T-helper 1 cell (primary cell): ENCODE results near the gene PCDHB7.
"Not testable (repeated sequence)": the region's sequence is repeated elsewhere in the genome, so short reads cannot be mapped to it uniquely, and the experiment has no call there.

Experiments used
- DNase-seq, 5 donors: peaks; one replicate each; pipeline ENCODE4 v3.0.0-alpha.2; 2012 to 2020

Gene PCDHB7

DNA sequence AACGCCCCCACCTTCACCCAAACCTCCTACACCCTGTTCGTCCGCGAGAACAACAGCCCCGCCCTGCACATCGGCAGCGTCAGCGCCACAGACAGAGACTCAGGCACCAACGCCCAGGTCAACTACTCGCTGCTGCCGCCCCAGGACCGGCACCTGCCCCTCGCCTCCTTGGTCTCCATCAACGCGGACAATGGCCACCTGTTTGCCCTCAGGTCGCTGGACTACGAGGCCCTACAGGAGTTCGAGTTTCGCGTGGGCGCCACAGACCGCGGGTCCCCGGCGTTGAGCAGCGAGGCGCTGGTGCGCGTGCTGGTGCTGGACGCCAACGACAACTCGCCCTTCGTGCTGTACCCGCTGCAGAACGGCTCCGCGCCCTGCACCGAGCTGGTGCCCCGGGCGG lies 52.4 kb downstream of the PCDHB7 start:
- DNase-seq = not testable (repeated sequence)

GRCh38 chr5:141225421-141225820 lies 53.0 kb downstream of the PCDHB7 start:
- DNase-seq = not testable (repeated sequence)
